CD14-positive monocyte (primary cell): ENCODE results near the gene PABPC1L. TPM values are rescaled to one million over a fixed set of nuclear protein-coding genes. Genes with fewer than 3 reads are reported as not detected.

Experiments used
- DNase-seq, 3 donors: peaks; one replicate each; pipeline ENCODE4 v3.0.0-alpha.2; 2011 to 2022
- H2AFZ ChIP-seq: 2 replicates; pipeline ENCODE4 v1.6.0; 2012; ENCODE audit warnings: mild to moderate bottlenecking, low read depth, low read length, inconsistent platforms; ENCODE audit not compliant: insufficient read depth, poor library complexity, severe bottlenecking
- H3K27ac ChIP-seq, 2 donors: 1 replicate in 1 of 2; 2 replicates in 1 of 2; pipeline ENCODE4 v1.5.1; 2012 to 2013; ENCODE audit warnings: low read length in 2 of 2, control low read depth in 1 of 2, inconsistent platforms in 1 of 2, low read depth in 1 of 2, mild to moderate bottlenecking in 1 of 2
- H3K27me3 ChIP-seq, 2 donors: one replicate each; pipeline versions ENCODE4 v1.6.0 to v1.6.1; 2011 to 2013; ENCODE audit warnings: low read length in 2 of 2; ENCODE audit not compliant: control insufficient read depth in 2 of 2, insufficient read depth in 2 of 2
- H3K36me3 ChIP-seq, 2 donors: replicated peaks in 1 of 2; 1 replicate in 1 of 2; 2 replicates in 1 of 2; pipeline versions ENCODE4 v1.5.1 to v1.6.1; 2012 to 2013; ENCODE audit warnings: low read length in 2 of 2, control low read depth in 1 of 2, inconsistent platforms in 1 of 2, mild to moderate bottlenecking in 1 of 2; ENCODE audit not compliant: insufficient read depth in 2 of 2, control insufficient read depth in 1 of 2
- H3K4me1 ChIP-seq, 2 donors: 1 replicate in 1 of 2; 2 replicates in 1 of 2; pipeline versions ENCODE4 v1.5.1 to v1.6.1; 2012 to 2013; ENCODE audit warnings: low read length in 2 of 2, control low read depth in 1 of 2, inconsistent platforms in 1 of 2, mild to moderate bottlenecking in 1 of 2, moderate library complexity in 1 of 2; ENCODE audit not compliant: insufficient read depth in 2 of 2, control insufficient read depth in 1 of 2
- H3K4me2 ChIP-seq: replicated peaks from 2 replicates; pipeline ENCODE3; 2012; ENCODE audit warnings: low read length, moderate library complexity, mild to moderate bottlenecking; ENCODE audit not compliant: poor library complexity, severe bottlenecking; ENCODE audit errors: extremely low read depth
- H3K4me3 ChIP-seq, 3 experiments: fragments of 200-600 bp in 1 of 3; sonication (generic) in 1 of 3; replicated peaks in 1 of 3; 1 replicate in 2 of 3; 2 replicates in 1 of 3; pipeline ENCODE4 v1.5.1; 2011 to 2013; ENCODE audit warnings: low read length in 3 of 3, mild to moderate bottlenecking in 3 of 3, control low read depth in 2 of 3, low read depth in 2 of 3, inconsistent platforms in 1 of 3, moderate library complexity in 1 of 3
- H3K79me2 ChIP-seq: 2 replicates; pipeline ENCODE4 v1.6.0; 2012; ENCODE audit warnings: mild to moderate bottlenecking, control low read depth, inconsistent platforms, low read length, moderate library complexity; ENCODE audit not compliant: insufficient read depth
- H3K9ac ChIP-seq: 2 replicates; pipeline ENCODE4 v1.6.0; 2017; ENCODE audit warnings: low read length, mild to moderate bottlenecking; ENCODE audit not compliant: insufficient read depth, poor library complexity, severe bottlenecking
- H3K9me3 ChIP-seq, 2 donors: replicated peaks in 1 of 2; 1 replicate in 1 of 2; 2 replicates in 1 of 2; pipeline versions ENCODE4 v1.5.1 to v1.6.1; 2012 to 2013; ENCODE audit warnings: low read length in 2 of 2, control low read depth in 1 of 2; ENCODE audit not compliant: control insufficient read depth in 1 of 2, insufficient read depth in 1 of 2
- H4K20me1 ChIP-seq: 2 replicates; pipeline ENCODE4 v1.6.0; 2012; ENCODE audit warnings: mild to moderate bottlenecking, low read length, control low read depth, moderate library complexity; ENCODE audit not compliant: insufficient read depth
- H3K27ac Mint-ChIP-seq, 7 donors: one replicate each; pipeline ENCODE4 v1.8.0; 2020; ENCODE audit warnings: mild to moderate bottlenecking in 7 of 7, mixed read lengths in 7 of 7, moderate library complexity in 6 of 7, inconsistent platforms in 2 of 7
- H3K27me3 Mint-ChIP-seq, 3 donors: one replicate each; pipeline ENCODE4 v1.8.0; 2021 to 2022; ENCODE audit warnings: low read depth in 3 of 3, mild to moderate bottlenecking in 3 of 3, mixed read lengths in 3 of 3, moderate library complexity in 3 of 3, inconsistent platforms in 1 of 3
- H3K36me3 Mint-ChIP-seq, 2 donors: one replicate each; pipeline ENCODE4 v1.8.0; 2020; ENCODE audit warnings: mixed read lengths in 2 of 2, inconsistent platforms in 1 of 2, mild to moderate bottlenecking in 1 of 2
- H3K4me1 Mint-ChIP-seq: one replicate; pipeline ENCODE4 v1.8.0; 2020; ENCODE audit warnings: mild to moderate bottlenecking, mixed read lengths
- H3K4me3 Mint-ChIP-seq, 2 donors: one replicate each; pipeline ENCODE4 v1.8.0; 2020; ENCODE audit warnings: mild to moderate bottlenecking in 2 of 2, mixed read lengths in 2 of 2, moderate library complexity in 1 of 2
- H3K9me3 Mint-ChIP-seq, 7 donors: one replicate each; pipeline ENCODE4 v1.8.0; 2020 to 2022; ENCODE audit warnings: mixed read lengths in 7 of 7, mild to moderate bottlenecking in 6 of 7, moderate library complexity in 6 of 7, inconsistent platforms in 2 of 7
- WGBS: methylation state at CpG from one replicate; pipeline ENCODE4 v1.1.5; 2013; ENCODE audit warnings: missing lambda C conversion rate; ENCODE audit not compliant: insufficient coverage; 5-methylcytosine and 5-hydroxymethylcytosine counted together
- intact Hi-C, 2 donors: fragments of 100-400 bp; cut with micrococcal nuclease; formaldehyde crosslinking; loops; one replicate each; pipeline versions ENCODE4 v1.15.0 to v1.15.1; 2023
- polyA plus RNA-seq, 3 donors: library from polyadenylated mRNA; depleted of rRNA in 1 of 3; unstranded in 2 of 3; stranded (reverse) in 1 of 3; fragments of 300-500 nt in 2 of 3; fragments of >200 nt in 1 of 3; fragmentation: Illumina TruSeq in 2 of 3; gene quantifications; 1 replicate in 2 of 3; 2 replicates in 1 of 3; pipeline ENCODE4 v1.2.3, GENCODE V29; 2012 to 2021
- TF ChIP-seq, protein P1 (sequence below): fragments of 200-600 bp; IDR thresholded peaks from one replicate; pipeline ENCODE4 v1.8.0; 2022; ENCODE audit warnings: antibody characterized with exemption, mild to moderate bottlenecking

PABPC1L gene
- polyA plus RNA-seq, 3 donors, result 0.21 to 69.1 TPM; not detected in 1

DNA sequence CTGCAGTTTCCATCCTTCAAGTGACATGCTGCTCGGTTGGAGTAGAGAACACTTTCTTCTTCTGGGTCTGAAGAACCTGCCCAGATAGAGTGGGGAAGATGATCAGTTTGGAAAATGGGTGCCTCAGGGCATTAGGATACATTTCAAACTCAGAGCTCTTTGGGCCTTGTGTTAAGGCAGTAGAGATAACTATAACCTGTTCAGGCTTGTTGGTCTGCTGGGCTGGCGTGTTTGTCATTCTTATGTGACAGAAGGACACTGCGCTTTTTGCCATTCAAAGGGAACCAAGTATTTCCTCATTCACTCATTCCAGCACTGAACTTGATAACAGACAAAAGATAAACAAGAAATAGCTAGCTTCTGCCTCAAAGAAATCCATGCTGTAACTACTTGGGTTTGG lies 46.5 kb downstream of the PABPC1L start:
- H3K27me3 ChIP-seq, result no peaks in the 10 kb centered on the region
- WGBS, result no CpG with 5 or more reads among the region's 3 CpGs
- H3K4me3 ChIP-seq, result no peak overlapping the region
- no peaks in the 10 kb centered on the region for H3K9me3 ChIP-seq
- peaks cover 30% of the 10 kb centered on the region for H3K79me2 ChIP-seq
- peaks cover 45% of the 10 kb centered on the region for H3K4me1 Mint-ChIP-seq
- no peak for DNase-seq
- H3K27ac Mint-ChIP-seq, result no peak overlapping the region
- H3K4me3 Mint-ChIP-seq, result no peak overlapping the region
- peaks cover 32 to 51% of the 10 kb centered on the region in 2 donors for H3K36me3 ChIP-seq
- no peak overlapping the region for H3K27ac ChIP-seq
- no peaks in the 10 kb centered on the region for H3K9me3 Mint-ChIP-seq
- no peaks in the 10 kb centered on the region for H3K27me3 Mint-ChIP-seq
- peaks cover 14% of the 10 kb centered on the region for H4K20me1 ChIP-seq
- H3K4me1 ChIP-seq, result peaks cover 24 to 26% of the 10 kb centered on the region in 2 donors
- H2AFZ ChIP-seq, result no peak overlapping the region
- peaks cover 51 to 61% of the 10 kb centered on the region in 2 donors for H3K36me3 Mint-ChIP-seq
- no peak overlapping the region for H3K9ac ChIP-seq
- intact Hi-C loops, result loop anchor here in 1 of 2 donors (5.0 kb wide), 1 partner anchor 41 kb away; no protein-coding TSS in a partner anchor
- no peak overlapping the region for H3K4me2 ChIP-seq
- TF ChIP-seq, protein P1, sequence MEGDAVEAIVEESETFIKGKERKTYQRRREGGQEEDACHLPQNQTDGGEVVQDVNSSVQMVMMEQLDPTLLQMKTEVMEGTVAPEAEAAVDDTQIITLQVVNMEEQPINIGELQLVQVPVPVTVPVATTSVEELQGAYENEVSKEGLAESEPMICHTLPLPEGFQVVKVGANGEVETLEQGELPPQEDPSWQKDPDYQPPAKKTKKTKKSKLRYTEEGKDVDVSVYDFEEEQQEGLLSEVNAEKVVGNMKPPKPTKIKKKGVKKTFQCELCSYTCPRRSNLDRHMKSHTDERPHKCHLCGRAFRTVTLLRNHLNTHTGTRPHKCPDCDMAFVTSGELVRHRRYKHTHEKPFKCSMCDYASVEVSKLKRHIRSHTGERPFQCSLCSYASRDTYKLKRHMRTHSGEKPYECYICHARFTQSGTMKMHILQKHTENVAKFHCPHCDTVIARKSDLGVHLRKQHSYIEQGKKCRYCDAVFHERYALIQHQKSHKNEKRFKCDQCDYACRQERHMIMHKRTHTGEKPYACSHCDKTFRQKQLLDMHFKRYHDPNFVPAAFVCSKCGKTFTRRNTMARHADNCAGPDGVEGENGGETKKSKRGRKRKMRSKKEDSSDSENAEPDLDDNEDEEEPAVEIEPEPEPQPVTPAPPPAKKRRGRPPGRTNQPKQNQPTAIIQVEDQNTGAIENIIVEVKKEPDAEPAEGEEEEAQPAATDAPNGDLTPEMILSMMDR, result no peak

DNA sequence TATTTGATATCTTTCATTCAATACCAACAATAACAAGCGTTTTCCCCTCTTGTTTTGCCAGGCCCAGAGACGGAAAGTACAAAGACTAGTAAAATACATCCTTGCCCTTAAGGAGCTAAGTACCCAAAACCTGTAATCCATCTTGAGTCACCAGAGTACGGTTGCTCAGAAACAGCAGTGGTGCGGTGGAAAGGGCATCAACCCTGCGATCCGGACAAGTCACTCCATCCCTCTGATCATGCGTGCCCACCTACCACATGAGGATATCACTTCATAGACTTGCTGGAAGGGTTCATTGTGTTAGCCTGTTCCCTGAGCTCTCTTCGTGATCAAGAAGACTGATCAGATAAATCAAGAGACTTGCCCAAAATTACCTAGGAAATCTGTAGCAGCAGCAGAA lies 48.4 kb downstream of the PABPC1L start:
- H3K9ac ChIP-seq, result no peak overlapping the region
- no peak overlapping the region for H2AFZ ChIP-seq
- Mint-ChIP-seq H3K4me1 (peaks cover 42% of the 10 kb centered on the region), H3K36me3 (peaks cover 32 to 42% of the 10 kb centered on the region in 2 donors), H3K27ac (no peak overlapping the region), H3K9me3 (no peaks in the 10 kb centered on the region), H3K4me3 (no peak overlapping the region), H3K27me3 (no peaks in the 10 kb centered on the region)
- H3K4me2 ChIP-seq, result peak overlapping the region; percentile 90
- 100% methylated on average over 8 of the region's 8 CpGs for WGBS
- peaks cover 30% of the 10 kb centered on the region for H3K79me2 ChIP-seq
- intact Hi-C loops, result loop anchor here in 1 of 2 donors (5.0 kb wide), 1 partner anchor 39 kb away; no protein-coding TSS in a partner anchor
- H3K36me3 ChIP-seq, result peaks cover 25 to 32% of the 10 kb centered on the region in 2 donors
- H3K4me1 ChIP-seq, result peaks cover 24 to 26% of the 10 kb centered on the region in 2 donors
- no peak overlapping the region for H3K27ac ChIP-seq
- H4K20me1 ChIP-seq, result peaks cover 14% of the 10 kb centered on the region
- DNase-seq, result no peak
- H3K9me3 ChIP-seq, result no peaks in the 10 kb centered on the region
- H3K4me3 ChIP-seq, result no peak overlapping the region
- TF ChIP-seq, protein P1, result no peak
- no peaks in the 10 kb centered on the region for H3K27me3 ChIP-seq
